GM19193 (cell line): ENCODE results near the gene SIK3.

ENCODE experiments used
- POLR2A ChIP-seq: IDR thresholded peaks from 4 replicates; pipeline ENCODE4 v1.6.1; 2011; ENCODE audit not compliant: insufficient read depth, insufficient read length; ENCODE audit errors: extremely low read depth

SIK3 gene

GRCh38 chr11:116840746-116841296, 257.4 kb downstream of the SIK3 start:
- TF ChIP-seq POLR2A = no peak

DNA sequence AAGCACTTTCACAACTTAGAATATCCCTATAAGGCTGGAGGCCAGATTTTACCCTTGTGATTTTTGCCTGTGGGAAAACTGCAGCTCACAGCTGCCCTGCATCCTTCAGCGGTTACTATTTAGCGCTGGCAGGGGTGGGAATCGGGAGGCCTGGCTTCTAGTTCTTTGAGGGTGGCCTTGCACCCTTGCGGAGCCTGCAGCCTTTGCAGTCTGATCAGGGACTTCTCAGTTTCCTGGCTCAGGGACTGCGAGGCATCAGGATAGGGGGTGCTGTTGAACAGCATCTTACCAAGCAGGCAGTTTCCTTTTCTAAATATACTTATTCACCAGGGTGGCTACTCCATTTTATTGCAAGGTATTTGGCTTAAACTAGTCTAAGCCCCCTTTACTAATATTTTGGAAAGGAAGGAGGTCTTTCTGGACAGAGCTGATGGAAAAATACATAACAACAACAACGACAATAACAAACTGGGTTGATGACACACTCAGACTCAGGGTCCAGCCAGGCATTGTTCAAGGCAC, 257.9 kb downstream of the SIK3 start:
- TF ChIP-seq POLR2A = no peak

DNA sequence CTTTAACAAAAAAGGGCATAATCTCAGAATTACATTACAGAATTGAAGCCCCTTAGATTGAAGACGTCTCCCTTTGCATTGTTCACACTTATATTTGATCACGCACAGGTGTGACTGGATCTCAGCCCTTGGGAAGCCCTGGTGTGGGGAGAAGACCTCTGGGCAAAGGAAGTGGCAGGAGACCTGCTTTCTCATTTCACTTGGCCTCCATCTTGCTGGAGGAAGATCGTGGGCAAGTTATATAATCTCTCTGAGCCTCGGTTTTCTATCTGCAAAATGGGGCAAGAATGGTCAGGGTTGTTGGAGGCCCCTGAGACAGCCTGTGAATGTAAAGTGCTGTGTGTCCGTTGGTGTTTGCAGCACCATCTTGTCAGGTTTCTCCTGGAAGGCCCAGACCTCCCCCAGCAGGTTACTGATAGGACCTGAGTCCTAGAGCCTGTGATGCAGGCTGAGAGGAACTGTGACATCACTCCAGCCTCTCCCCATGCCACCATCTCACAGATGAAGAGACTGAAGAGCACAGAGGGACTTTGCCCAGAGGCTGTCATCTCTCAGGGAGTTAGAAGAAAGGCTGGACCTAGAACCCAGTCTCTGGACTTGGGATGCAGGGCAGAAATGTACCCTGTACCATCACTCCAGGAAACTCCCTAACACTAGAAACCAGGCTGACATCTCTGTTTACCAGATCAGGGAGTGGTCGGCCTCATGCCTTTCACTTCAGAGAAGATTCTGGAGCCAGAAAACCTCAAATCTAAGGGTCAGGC, 259.7 kb downstream of the SIK3 start:
- TF ChIP-seq POLR2A = no peak

- TF ChIP-seq POLR2A = no peak
Measured at GRCh38 chr11:116837231-116838091, 260.8 kb downstream of the SIK3 start, which contains the start of gene APOA1. Gene APOA1 (minus strand): TSS chr11:116837622. CDS start chr11:116837387, 235 bp downstream.

- TF ChIP-seq POLR2A = no peak
Measured at GRCh38 chr11:116836632-116836991, 261.6 kb downstream of the SIK3 start.

DNA sequence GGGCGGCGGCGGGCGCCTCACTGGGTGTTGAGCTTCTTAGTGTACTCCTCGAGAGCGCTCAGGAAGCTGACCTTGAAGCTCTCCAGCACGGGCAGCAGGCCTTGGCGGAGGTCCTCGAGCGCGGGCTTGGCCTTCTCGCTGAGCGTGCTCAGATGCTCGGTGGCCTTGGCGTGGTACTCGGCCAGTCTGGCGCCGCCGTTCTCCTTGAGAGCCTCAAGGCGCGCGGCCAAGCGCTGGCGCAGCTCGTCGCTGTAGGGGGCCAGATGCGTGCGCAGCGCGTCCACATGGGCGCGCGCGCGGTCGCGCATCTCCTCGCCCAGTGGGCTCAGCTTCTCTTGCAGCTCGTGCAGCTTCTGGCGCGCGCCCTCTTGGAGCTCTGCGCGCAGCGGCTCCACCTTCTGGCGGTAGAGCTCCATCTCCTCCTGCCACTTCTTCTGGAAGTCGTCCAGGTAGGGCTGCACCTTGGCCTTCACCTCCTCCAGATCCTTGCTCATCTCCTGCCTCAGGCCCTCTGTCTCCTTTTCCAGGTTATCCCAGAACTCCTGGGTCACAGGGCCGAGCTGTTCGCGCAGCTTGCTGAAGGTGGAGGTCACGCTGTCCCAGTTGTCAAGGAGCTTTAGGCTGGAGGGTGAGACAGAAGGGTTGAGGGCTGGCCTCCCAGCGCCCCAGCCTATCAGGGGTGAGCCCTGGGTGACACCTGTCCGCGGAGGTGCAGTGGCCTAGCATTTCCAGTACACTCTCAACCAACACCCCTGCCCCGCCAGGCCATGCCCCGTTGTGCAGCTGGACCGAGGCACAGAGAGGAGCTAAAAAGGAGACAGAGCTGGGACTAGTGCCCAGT, 262.2 kb downstream of the SIK3 start:
- TF ChIP-seq POLR2A = peak; percentile 46

GRCh38 chr11:116835042-116835772, 263.0 kb downstream of the SIK3 start:
- no peak for TF ChIP-seq POLR2A

DNA sequence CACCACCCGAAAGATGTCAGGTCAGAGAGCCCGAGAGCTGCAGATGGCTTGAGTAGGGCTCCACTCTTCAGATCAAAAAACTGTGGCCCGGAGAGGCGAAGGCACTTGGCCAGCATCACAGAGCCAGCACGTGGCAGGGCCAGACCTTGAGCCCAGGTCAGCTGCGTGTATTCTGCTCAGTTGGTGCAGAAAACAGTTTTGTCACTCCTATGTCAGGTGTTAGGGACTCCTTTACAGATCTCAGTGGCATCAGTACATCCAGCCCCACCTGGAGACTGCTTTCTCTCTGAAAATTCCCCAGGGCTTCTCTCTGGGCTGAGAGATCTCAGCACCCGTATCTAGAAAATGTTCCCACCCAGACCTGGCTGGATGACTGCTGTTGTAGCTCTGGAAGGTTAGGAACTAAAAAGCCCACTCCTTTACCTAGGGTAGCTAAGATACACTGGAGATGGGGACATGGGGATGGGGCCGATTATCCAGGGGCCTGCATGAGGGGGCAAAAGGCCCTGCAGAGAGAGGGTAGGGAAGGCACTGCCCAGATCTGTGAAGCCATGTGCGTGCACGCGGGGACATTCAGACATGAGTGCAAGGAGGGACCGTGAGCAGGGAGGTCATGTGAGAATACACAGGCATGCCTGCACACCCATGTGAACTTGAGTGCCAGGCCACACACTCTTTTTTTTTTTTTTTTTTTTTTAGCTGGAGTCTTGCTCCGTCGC, 264.3 kb downstream of the SIK3 start:
- no peak for TF ChIP-seq POLR2A

DNA sequence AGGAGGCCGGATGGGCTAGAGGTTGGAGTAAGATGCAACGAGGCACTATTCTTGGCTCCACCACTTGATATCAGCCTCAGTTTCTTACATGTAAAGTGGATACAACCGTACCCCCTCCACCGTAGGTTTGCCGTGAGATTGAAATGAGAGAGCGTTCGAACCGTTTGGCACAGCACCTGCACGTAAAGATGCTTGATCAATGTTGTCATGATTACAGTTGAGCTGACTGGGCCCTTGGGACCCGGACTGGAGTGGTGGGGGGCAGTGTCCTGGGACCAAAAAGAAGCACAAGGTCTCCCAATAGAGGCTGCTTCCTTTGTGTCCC, 264.8 kb downstream of the SIK3 start:
- TF ChIP-seq POLR2A = no peak

GRCh38 chr11:116832350-116833290, 265.6 kb downstream of the SIK3 start:
- no peak for TF ChIP-seq POLR2A

DNA sequence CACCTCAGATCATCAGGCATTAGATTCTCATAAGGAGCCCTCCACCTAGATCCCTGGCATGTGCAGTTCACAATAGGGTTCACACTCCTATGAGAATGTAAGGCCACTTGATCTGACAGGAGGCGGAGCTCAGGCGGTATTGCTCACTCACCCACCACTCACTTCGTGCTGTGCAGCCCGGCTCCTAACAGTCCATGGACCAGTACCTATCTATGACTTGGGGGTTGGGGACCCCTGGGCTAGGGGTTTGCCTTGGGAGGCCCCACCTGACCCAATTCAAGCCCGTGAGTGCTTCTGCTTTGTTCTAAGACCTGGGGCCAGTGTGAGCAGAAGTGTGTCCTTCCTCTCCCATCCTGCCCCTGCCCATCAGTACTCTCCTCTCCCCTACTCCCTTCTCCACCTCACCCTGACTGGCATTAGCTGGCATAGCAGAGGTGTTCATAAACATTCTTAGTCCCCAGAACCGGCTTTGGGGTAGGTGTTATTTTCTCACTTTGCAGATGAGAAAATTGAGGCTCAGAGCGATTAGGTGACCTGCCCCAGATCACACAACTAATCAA, 266.4 kb downstream of the SIK3 start:
- no peak for TF ChIP-seq POLR2A
